Breast epithelium (tissue), 3 donors: Measurements from ENCODE around the gene PER2.

Experiments
- POLR2A ChIP-seq: fragments of 450-650 bp; IDR thresholded peaks from one replicate; pipeline ENCODE4 v1.6.1; 2016; ENCODE audit warnings: antibody characterized with exemption, mild to moderate bottlenecking, moderate library complexity
- TF ChIP-seq, protein P1 (sequence below), 3 donors: fragments of 450-650 bp; IDR thresholded peaks; one replicate each; pipeline ENCODE4 v1.5.1; 2016 to 2017; ENCODE audit warnings: antibody characterized with exemption in 3 of 3, mild to moderate bottlenecking in 3 of 3, moderate library complexity in 3 of 3

DNA sequence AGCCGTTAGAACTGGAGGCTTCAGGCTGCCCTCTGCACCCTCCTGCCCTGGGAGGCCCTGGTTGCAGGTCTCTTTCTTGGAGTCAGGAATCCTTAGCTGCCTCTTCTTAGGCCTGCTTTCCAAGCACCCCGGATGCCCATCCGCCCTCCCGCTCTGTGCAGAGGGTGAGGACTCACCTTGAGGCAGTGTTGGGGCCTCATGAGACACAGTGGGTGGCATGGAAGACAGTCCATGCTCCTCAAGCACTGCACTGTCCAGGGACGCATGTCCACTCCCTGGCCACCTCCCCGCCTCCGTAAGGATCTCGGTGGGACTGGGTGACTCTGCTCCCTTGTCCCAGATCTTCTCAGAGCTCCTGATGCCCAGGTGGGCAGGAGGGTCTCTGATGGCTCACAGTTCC is 26.2 kb upstream of the PER2 start:
- TF ChIP-seq, protein P1, sequence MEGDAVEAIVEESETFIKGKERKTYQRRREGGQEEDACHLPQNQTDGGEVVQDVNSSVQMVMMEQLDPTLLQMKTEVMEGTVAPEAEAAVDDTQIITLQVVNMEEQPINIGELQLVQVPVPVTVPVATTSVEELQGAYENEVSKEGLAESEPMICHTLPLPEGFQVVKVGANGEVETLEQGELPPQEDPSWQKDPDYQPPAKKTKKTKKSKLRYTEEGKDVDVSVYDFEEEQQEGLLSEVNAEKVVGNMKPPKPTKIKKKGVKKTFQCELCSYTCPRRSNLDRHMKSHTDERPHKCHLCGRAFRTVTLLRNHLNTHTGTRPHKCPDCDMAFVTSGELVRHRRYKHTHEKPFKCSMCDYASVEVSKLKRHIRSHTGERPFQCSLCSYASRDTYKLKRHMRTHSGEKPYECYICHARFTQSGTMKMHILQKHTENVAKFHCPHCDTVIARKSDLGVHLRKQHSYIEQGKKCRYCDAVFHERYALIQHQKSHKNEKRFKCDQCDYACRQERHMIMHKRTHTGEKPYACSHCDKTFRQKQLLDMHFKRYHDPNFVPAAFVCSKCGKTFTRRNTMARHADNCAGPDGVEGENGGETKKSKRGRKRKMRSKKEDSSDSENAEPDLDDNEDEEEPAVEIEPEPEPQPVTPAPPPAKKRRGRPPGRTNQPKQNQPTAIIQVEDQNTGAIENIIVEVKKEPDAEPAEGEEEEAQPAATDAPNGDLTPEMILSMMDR (IDR thresholded peaks at IDR 0.05), result no peak
- no peak for TF ChIP-seq POLR2A
